HG03558 (cell line): ENCODE results near the gene SNCAIP.
"Not testable (repeated sequence)": the region's sequence is repeated elsewhere in the genome, so short reads cannot be mapped to it uniquely, and the experiment has no call there.

Source experiments
- ATAC-seq: cut with Tn5 transposase; IDR thresholded peaks from one replicate; pipeline ENCODE4 v1.9.1; 2021; ENCODE audit warnings: moderate number of reproducible peaks; ENCODE audit not compliant: unreplicated experiment; ENCODE audit errors: extremely low read depth

Gene SNCAIP

GRCh38 chr5:122485226-122485625 is 173.2 kb downstream of the SNCAIP start:
- ATAC-seq: no peak

- ATAC-seq: not testable (repeated sequence)
Observed at GRCh38 chr5:122486616-122487015, 174.6 kb downstream of the SNCAIP start.

GRCh38 chr5:122490718-122491117 is 178.7 kb downstream of the SNCAIP start:
- ATAC-seq: no peak

- no peak for ATAC-seq
Observed at GRCh38 chr5:122492675-122493074, 180.6 kb downstream of the SNCAIP start.

GRCh38 chr5:122493091-122494021 is 181.3 kb downstream of the SNCAIP start:
- no peak for ATAC-seq

GRCh38 chr5:122494109-122494508 is 182.1 kb downstream of the SNCAIP start:
- ATAC-seq: no peak

- ATAC-seq: no peak
Observed at GRCh38 chr5:122498163-122498562, 186.1 kb downstream of the SNCAIP start.

- no peak for ATAC-seq
Observed at GRCh38 chr5:122499585-122499984, 187.5 kb downstream of the SNCAIP start.

- no peak for ATAC-seq
Observed at GRCh38 chr5:122500245-122501088, 188.4 kb downstream of the SNCAIP start.

GRCh38 chr5:122501089-122501435 is 189.0 kb downstream of the SNCAIP start:
- no peak for ATAC-seq

GRCh38 chr5:122507045-122507444 is 195.0 kb downstream of the SNCAIP start:
- no peak for ATAC-seq

GRCh38 chr5:122507581-122507980 is 195.5 kb downstream of the SNCAIP start:
- no peak for ATAC-seq

GRCh38 chr5:122508623-122509022 is 196.6 kb downstream of the SNCAIP start:
- no peak for ATAC-seq
